Fibroblast of lung (primary cell): ENCODE results near the gene MRPL33. TPM values are rescaled to one million over a fixed set of nuclear protein-coding genes. Genes with fewer than 3 reads are reported as not detected.

Source experiments
- DNase-seq, 2 donors: peaks; one replicate each; pipeline versions ENCODE4 v3.0.0 to v3.0.0-alpha.2; 2010; ENCODE audit warnings: low read depth in 2 of 2
- H2AFZ ChIP-seq: 2 replicates; pipeline ENCODE4 v1.5.1; 2012; ENCODE audit warnings: low read length, control low read depth, inconsistent platforms
- H3K27ac ChIP-seq: 2 replicates; pipeline ENCODE4 v1.5.1; 2011; ENCODE audit warnings: low read length, control low read depth; ENCODE audit not compliant: insufficient read depth
- H3K27me3 ChIP-seq: 2 replicates; pipeline ENCODE4 v1.5.1; 2011; ENCODE audit warnings: mild to moderate bottlenecking, low read length; ENCODE audit not compliant: control insufficient read depth, insufficient read depth
- H3K36me3 ChIP-seq: 2 replicates; pipeline ENCODE4 v1.5.1; 2011; ENCODE audit warnings: low read length; ENCODE audit not compliant: control insufficient read depth, insufficient read depth
- H3K4me1 ChIP-seq: 2 replicates; pipeline ENCODE4 v1.5.1; 2011; ENCODE audit warnings: low read length; ENCODE audit not compliant: control insufficient read depth, insufficient read depth; ENCODE audit errors: extremely low read depth
- H3K4me2 ChIP-seq: 2 replicates; pipeline ENCODE4 v1.5.1; 2011; ENCODE audit warnings: low read length, control low read depth; ENCODE audit not compliant: insufficient read depth; ENCODE audit errors: extremely low read depth
- H3K4me3 ChIP-seq, 4 experiments: fragments of 200-600 bp in 1 of 4; sonication (generic) in 1 of 4; replicated peaks in 1 of 4; 2 replicates each; pipeline ENCODE4 v1.5.1; 2011 to 2016; ENCODE audit warnings: low read length in 4 of 4, low read depth in 3 of 4, mild to moderate bottlenecking in 3 of 4, control low read depth in 2 of 4, inconsistent platforms in 1 of 4, mixed read lengths in 1 of 4; ENCODE audit not compliant: insufficient read depth in 1 of 4; ENCODE audit errors: control extremely low read depth in 1 of 4
- H3K79me2 ChIP-seq: 2 replicates; pipeline ENCODE4 v1.5.1; 2012; ENCODE audit warnings: mild to moderate bottlenecking, low read length, inconsistent platforms; ENCODE audit not compliant: control insufficient read depth, insufficient read depth
- H3K9ac ChIP-seq: 2 replicates; pipeline ENCODE4 v1.5.1; 2011; ENCODE audit warnings: mild to moderate bottlenecking, low read length, control low read depth; ENCODE audit not compliant: insufficient read depth
- H3K9me3 ChIP-seq: 2 replicates; pipeline ENCODE4 v1.5.1; 2012; ENCODE audit warnings: low read depth, low read length; ENCODE audit not compliant: control insufficient read depth, insufficient read depth
- H4K20me1 ChIP-seq: 2 replicates; pipeline ENCODE4 v1.5.1; 2011; ENCODE audit warnings: low read length; ENCODE audit not compliant: control insufficient read depth, insufficient read depth; ENCODE audit errors: extremely low read depth
- EZH2 ChIP-seq: IDR thresholded peaks from 2 replicates; pipeline ENCODE4 v1.5.1; 2012; ENCODE audit warnings: low read length, control low read depth, mild to moderate bottlenecking; ENCODE audit errors: missing control alignments
- polyA plus RNA-seq, 2 donors: library from polyadenylated mRNA; depleted of rRNA in 1 of 2; stranded (reverse) in 1 of 2; unstranded in 1 of 2; fragments of >200 nt; gene quantifications; 2 replicates each; pipeline ENCODE4 v1.2.1, GENCODE V29; 2011 to 2012; ENCODE audit warnings: missing spikeins in 1 of 2
- total RNA-seq: library from RNA; depleted of rRNA; stranded (reverse); fragments of >200 nt; gene quantifications from 2 replicates; pipeline ENCODE4 v1.2.1, GENCODE V29; 2014
- TF ChIP-seq, protein P1 (sequence below), 2 donors: IDR thresholded peaks in 1 of 2; conservative IDR thresholded peaks in 1 of 2; 1 replicate in 1 of 2; 2 replicates in 1 of 2; pipeline ENCODE4 v1.5.1; 2011 to 2012; ENCODE audit warnings: low read length in 2 of 2, control low read depth in 1 of 2, inconsistent platforms in 1 of 2, low read depth in 1 of 2, mild to moderate bottlenecking in 1 of 2

The MRPL33 gene
- total and polyA plus RNA-seq, 2 donors (not counting 1 experiment from before 2014, with no cell fraction given) = 85.9 to 178 TPM

DNA sequence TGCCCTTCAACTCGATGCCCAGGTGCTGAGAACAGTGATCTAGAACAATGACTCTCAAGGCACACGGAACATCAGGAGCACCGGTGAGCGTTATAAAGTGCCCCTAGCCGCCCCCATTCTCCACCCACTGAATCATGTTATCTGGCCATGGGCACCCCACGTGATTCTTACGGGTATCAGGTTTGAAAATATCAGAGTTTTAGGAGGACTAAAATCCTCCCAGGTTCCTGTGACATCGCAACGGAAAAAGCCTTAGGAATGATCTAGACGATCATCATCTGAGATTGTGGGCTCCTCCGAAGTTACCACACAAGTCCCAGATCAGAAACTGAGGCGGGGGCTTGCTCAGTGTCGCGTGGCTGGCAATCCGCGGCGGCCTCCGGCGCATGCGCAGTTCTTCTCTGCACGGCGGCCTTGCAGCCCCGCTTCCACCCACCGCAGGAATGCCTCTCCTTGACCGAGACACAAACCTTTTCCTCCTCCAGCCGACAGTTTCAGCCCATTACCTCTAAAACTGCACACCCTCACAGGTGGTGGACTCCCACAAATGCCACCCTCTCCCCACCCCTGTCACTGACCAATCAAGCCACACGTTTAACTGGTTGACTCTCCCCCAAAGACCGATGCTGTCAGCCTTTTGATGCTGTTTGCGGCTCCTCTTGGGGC lies 5.8 kb upstream of the MRPL33 start:
- H3K79me2 ChIP-seq = no peaks in the 10 kb centered on the region
- no peak overlapping the region for H3K9ac ChIP-seq
- no peak overlapping the region for H3K4me2 ChIP-seq
- TF ChIP-seq, protein P1, sequence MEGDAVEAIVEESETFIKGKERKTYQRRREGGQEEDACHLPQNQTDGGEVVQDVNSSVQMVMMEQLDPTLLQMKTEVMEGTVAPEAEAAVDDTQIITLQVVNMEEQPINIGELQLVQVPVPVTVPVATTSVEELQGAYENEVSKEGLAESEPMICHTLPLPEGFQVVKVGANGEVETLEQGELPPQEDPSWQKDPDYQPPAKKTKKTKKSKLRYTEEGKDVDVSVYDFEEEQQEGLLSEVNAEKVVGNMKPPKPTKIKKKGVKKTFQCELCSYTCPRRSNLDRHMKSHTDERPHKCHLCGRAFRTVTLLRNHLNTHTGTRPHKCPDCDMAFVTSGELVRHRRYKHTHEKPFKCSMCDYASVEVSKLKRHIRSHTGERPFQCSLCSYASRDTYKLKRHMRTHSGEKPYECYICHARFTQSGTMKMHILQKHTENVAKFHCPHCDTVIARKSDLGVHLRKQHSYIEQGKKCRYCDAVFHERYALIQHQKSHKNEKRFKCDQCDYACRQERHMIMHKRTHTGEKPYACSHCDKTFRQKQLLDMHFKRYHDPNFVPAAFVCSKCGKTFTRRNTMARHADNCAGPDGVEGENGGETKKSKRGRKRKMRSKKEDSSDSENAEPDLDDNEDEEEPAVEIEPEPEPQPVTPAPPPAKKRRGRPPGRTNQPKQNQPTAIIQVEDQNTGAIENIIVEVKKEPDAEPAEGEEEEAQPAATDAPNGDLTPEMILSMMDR (conservative IDR thresholded peaks at IDR 0.05 in 1 of 2, IDR thresholded peaks at IDR 0.05 in 1 of 2; ENCODE audit: low read depth in 1 of 2, low read length in 2 of 2) = no peak
- no peak for TF ChIP-seq EZH2
- DNase-seq = peak; percentile 24 to 66
- H3K36me3 ChIP-seq = no peaks in the 10 kb centered on the region
- H3K4me3 ChIP-seq = peak overlapping the region in 2 of 4 experiments; percentile 15 to 25
- no peaks in the 10 kb centered on the region for H3K27me3 ChIP-seq
- H4K20me1 ChIP-seq = no peaks in the 10 kb centered on the region
- peaks cover 4% of the 10 kb centered on the region for H3K4me1 ChIP-seq
- H3K27ac ChIP-seq = no peak overlapping the region
- peak overlapping the region; percentile 48 for H2AFZ ChIP-seq
- H3K9me3 ChIP-seq = no peaks in the 10 kb centered on the region

DNA sequence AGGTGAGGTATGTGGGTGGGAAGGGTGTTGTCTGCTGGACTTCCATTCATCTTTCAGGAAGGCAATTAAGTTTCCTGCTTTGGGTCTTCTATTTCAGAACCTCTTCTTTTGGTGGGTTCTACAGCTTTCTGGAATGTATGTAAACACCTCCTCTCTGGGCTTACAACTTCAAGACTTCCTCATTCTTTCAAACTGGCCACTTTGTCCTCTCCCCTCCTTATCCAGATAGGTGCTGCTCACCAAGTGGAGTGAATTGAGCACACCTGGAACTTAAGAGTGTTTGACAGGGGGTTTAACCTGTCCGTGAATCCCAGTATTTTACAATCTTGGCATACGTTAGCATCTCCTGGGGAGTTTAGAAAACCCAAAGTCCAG lies 5.2 kb upstream of the MRPL33 start:
- H3K4me2 ChIP-seq = no peak overlapping the region
- no peaks in the 10 kb centered on the region for H3K36me3 ChIP-seq
- TF ChIP-seq, protein P1 (conservative IDR thresholded peaks at IDR 0.05 in 1 of 2, IDR thresholded peaks at IDR 0.05 in 1 of 2; ENCODE audit: low read depth in 1 of 2, low read length in 2 of 2) = no peak
- TF ChIP-seq EZH2 = no peak
- H3K27ac ChIP-seq = no peak overlapping the region
- H3K27me3 ChIP-seq = no peaks in the 10 kb centered on the region
- no peaks in the 10 kb centered on the region for H4K20me1 ChIP-seq
- H3K79me2 ChIP-seq = no peaks in the 10 kb centered on the region
- H2AFZ ChIP-seq = peak overlapping the region; percentile 48
- no peak overlapping the region for H3K4me3 ChIP-seq
- peaks cover 2% of the 10 kb centered on the region for H3K4me1 ChIP-seq
- no peak for DNase-seq
- H3K9ac ChIP-seq = no peak overlapping the region
- H3K9me3 ChIP-seq = no peaks in the 10 kb centered on the region

DNA sequence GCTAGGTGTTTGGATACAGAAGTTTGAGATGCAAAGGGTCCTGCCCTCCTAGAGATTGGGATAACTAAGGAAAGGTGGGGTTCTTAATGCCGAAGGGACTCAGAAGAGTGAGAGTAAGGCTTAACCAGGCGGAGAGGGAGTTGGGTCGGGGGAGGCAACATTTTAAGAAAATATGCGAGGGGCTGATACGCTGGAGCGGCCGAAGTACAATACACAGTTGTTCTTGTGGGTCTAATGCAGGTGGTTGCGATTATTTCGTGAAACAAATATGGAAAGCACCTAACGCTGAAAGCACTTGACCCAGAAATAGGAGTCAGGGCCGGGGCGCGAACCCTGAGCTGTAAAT lies 344 bp upstream of the MRPL33 start:
- no peak for DNase-seq
- Histone ChIP-seq H3K4me3 (peak overlapping the region; percentile 64 to 96 (median 86)), H3K9me3 (no peaks in the 10 kb centered on the region), H4K20me1 (no peaks in the 10 kb centered on the region), H3K36me3 (peaks cover under 1% of the 10 kb centered on the region), H3K79me2 (peaks cover 41% of the 10 kb centered on the region), H2AFZ (peak overlapping the region; percentile 65), H3K9ac (peak overlapping the region; percentile 58), H3K4me1 (no peaks in the 10 kb centered on the region), H3K27me3 (no peaks in the 10 kb centered on the region), H3K4me2 (peak overlapping the region; percentile 53), H3K27ac (peak overlapping the region; percentile 86)
- TF ChIP-seq, protein P1 (conservative IDR thresholded peaks at IDR 0.05 in 1 of 2, IDR thresholded peaks at IDR 0.05 in 1 of 2; ENCODE audit: low read depth in 1 of 2, low read length in 2 of 2) = no peak
- no peak for TF ChIP-seq EZH2
